Activated naive CD8-positive, alpha-beta T cell treated with anti-CD3 and anti-CD28 coated beads, Interleukin-2, amount 50 U/mL, for 16 hours (primary cell): ENCODE measurements around the gene EFNA1.

Experiments
- DNase-seq: peaks from one replicate; pipeline ENCODE4 v3.0.0-alpha.2; 2020; ENCODE audit warnings: low read depth, low spot score

The EFNA1 gene

GRCh38 chr1:155124503-155125463 is 2.9 kb upstream of the EFNA1 start:
- no peak for DNase-seq

GRCh38 chr1:155125511-155125945 is 2.1 kb upstream of the EFNA1 start:
- no peak for DNase-seq

- DNase-seq = no peak
These were observed 1.6 kb upstream of the EFNA1 start for GRCh38 chr1:155125946-155126555.

- DNase-seq = no peak
These were observed 1.0 kb upstream of the EFNA1 start for GRCh38 chr1:155126556-155127104.

GRCh38 chr1:155127967-155128754 is 485 bp downstream of the EFNA1 start:
- no peak for DNase-seq

GRCh38 chr1:155128755-155129473 is 1.2 kb downstream of the EFNA1 start:
- no peak for DNase-seq

- DNase-seq = no peak
These were observed 2.8 kb downstream of the EFNA1 start for GRCh38 chr1:155130272-155131006.

GRCh38 chr1:155131285-155131684 is 3.6 kb downstream of the EFNA1 start:
- no peak for DNase-seq

- no peak for DNase-seq
These were observed 4.2 kb downstream of the EFNA1 start for GRCh38 chr1:155131856-155132255.

- no peak for DNase-seq
These were observed 6.2 kb downstream of the EFNA1 start for GRCh38 chr1:155133799-155134281.

GRCh38 chr1:155134322-155134721 is 6.6 kb downstream of the EFNA1 start:
- no peak for DNase-seq

- no peak for DNase-seq
These were observed 7.3 kb downstream of the EFNA1 start for GRCh38 chr1:155134880-155135414.

GRCh38 chr1:155135415-155136028 is 7.8 kb downstream of the EFNA1 start, which contains the start of gene SLC50A1:
TSS of gene SLC50A1 (plus strand) at chr1:155135852. CDS start at chr1:155135912, 60 bp downstream.
- DNase-seq = peak; percentile 79

GRCh38 chr1:155136748-155137147 is 9.1 kb downstream of the EFNA1 start:
- DNase-seq = no peak

- no peak for DNase-seq
These were observed 9.7 kb downstream of the EFNA1 start for GRCh38 chr1:155137154-155137949.

GRCh38 chr1:155139895-155140629 is 12.4 kb downstream of the EFNA1 start, which contains the start of gene DPM3:
TSS of gene DPM3 (minus strand) at chr1:155140531. CDS start at chr1:155140240, 291 bp downstream.
- DNase-seq = peak; percentile 84

GRCh38 chr1:155140630-155140953 is 12.9 kb downstream of the EFNA1 start:
- DNase-seq = no peak

GRCh38 chr1:155141749-155142148 is 14.1 kb downstream of the EFNA1 start:
- no peak for DNase-seq
